ENCODE measurements around the gene MESD. TPM values are rescaled to one million over a fixed set of nuclear protein-coding genes. Genes with fewer than 3 reads are reported as not detected.

MESD gene
- total RNA-seq, 4 donors from 2014 or later = 14.1 to 17.4 (median 14.5) TPM

DNA sequence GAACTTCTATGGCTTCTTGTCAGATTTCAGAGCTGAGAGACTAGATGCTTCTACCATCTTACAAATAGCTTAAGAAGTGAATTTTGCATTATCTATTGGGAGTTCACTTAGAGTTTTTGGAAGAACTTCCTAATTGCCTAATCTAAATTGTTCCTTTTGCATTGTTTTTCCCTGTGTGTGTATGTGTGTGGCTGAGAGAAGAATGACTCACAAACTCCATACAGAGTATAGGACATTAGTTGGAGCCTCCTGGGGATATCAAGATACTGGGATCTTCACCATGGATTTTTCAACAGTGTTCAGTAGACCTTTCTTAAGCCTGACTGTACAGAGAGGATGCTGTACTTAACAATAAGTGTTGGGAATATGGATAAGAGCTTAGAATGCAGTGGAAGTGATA is 22.0 kb upstream of the MESD start:
- H3K9me3 ChIP-seq = no peaks in the 10 kb centered on the region
- peaks cover 19 to 45% (median 32%) of the 10 kb centered on the region in 4 donors for H3K4me1 ChIP-seq
- DNase-seq (ENCODE audit: extremely low spot score) = no peak

GRCh38 chr15:81010086-81010485 is 20.5 kb upstream of the MESD start:
- TF ChIP-seq CTCF (IDR thresholded peaks at IDR 0.05) (no peak), POLR2A (IDR thresholded peaks at IDR 0.05; ENCODE audit: low read depth) (no peak), EP300 (IDR thresholded peaks at IDR 0.05) (no peak), POLR2AphosphoS5 (IDR thresholded peaks at IDR 0.05) (no peak)
- no peak for DNase-seq (ENCODE audit: extremely low spot score)
- H3K4me1 ChIP-seq = peaks cover 20 to 45% (median 34%) of the 10 kb centered on the region in 4 donors
- H3K27me3 ChIP-seq = no peaks in the 10 kb centered on the region
- WGBS = 78% methylated on average over 4 of the region's 4 CpGs
- H3K27ac ChIP-seq (replicated peaks in 1 of 4) = no peak overlapping the region
- H3K9me3 ChIP-seq = no peaks in the 10 kb centered on the region
- intact Hi-C loops (cut with DNase I) = no loop called here
- H3K4me3 ChIP-seq = no peak overlapping the region
- H3K36me3 ChIP-seq = no peaks in the 10 kb centered on the region

More for the DNA sequence above, 22.0 kb upstream of the MESD start:
- intact Hi-C loops (cut with DNase I) = no loop called here
- H3K36me3 ChIP-seq = no peaks in the 10 kb centered on the region
- H3K4me3 ChIP-seq = no peak overlapping the region
- no peak overlapping the region for H3K27ac ChIP-seq (replicated peaks in 1 of 4)
- no peaks in the 10 kb centered on the region for H3K27me3 ChIP-seq
- TF ChIP-seq CTCF (IDR thresholded peaks at IDR 0.05) (no peak), POLR2A (IDR thresholded peaks at IDR 0.05; ENCODE audit: low read depth) (no peak)

DNA sequence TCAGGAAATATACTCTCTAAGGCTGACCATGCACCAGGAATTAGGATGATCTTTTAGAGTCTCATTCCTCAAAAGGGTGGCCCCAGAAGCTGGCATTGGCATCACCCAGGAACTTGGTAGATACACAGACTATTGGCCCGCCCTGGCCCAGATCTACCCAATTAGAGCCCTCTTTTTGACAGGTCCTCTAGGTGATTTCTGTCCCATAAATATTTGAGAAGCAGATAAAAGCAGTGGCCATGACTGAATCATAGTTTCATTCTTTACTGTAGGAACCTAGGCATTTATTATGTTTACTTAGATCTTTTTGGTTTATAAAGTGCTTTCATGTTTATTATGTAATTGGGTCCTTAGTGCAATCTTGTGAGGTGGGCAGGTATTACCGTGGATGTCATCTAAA is 18.7 kb upstream of the MESD start:
- H3K27me3 ChIP-seq = no peaks in the 10 kb centered on the region
- intact Hi-C loops (cut with DNase I) = no loop called here
- no peaks in the 10 kb centered on the region for H3K9me3 ChIP-seq
- 95% methylated on average over 2 of the region's 2 CpGs for WGBS
- no peak for DNase-seq (ENCODE audit: extremely low spot score)
- no peak overlapping the region for H3K4me3 ChIP-seq
- H3K27ac ChIP-seq (replicated peaks in 1 of 4) = no peak overlapping the region
- H3K4me1 ChIP-seq = peaks cover 27 to 40% (median 33%) of the 10 kb centered on the region in 4 donors
- peaks cover 0 to 4% (median under 1%) of the 10 kb centered on the region in 4 donors for H3K36me3 ChIP-seq
- TF ChIP-seq POLR2A (IDR thresholded peaks at IDR 0.05; ENCODE audit: low read depth) = no peak
- no peak for TF ChIP-seq CTCF (IDR thresholded peaks at IDR 0.05)
- no peak for TF ChIP-seq EP300 (IDR thresholded peaks at IDR 0.05)
- no peak for TF ChIP-seq POLR2AphosphoS5 (IDR thresholded peaks at IDR 0.05)

GRCh38 chr15:81007428-81008064 is 17.9 kb upstream of the MESD start:
- H3K4me1 ChIP-seq = peaks cover 19 to 47% (median 41%) of the 10 kb centered on the region in 4 donors
- no peak overlapping the region for H3K27ac ChIP-seq (replicated peaks in 1 of 4)
- peaks cover 5 to 11% (median 8%) of the 10 kb centered on the region in 4 donors for H3K36me3 ChIP-seq
- H3K27me3 ChIP-seq = no peaks in the 10 kb centered on the region
- 92% methylated on average over 6 of the region's 6 CpGs for WGBS
- DNase-seq (ENCODE audit: extremely low spot score) = no peak
- no peak overlapping the region for H3K4me3 ChIP-seq
- no peak for TF ChIP-seq EP300 (IDR thresholded peaks at IDR 0.05)
- TF ChIP-seq POLR2A (IDR thresholded peaks at IDR 0.05; ENCODE audit: low read depth) = no peak
- no peak for TF ChIP-seq POLR2AphosphoS5 (IDR thresholded peaks at IDR 0.05)
- TF ChIP-seq CTCF (IDR thresholded peaks at IDR 0.05) = no peak
- intact Hi-C loops (cut with DNase I) = no loop called here
- no peaks in the 10 kb centered on the region for H3K9me3 ChIP-seq

- H3K4me1 ChIP-seq = peaks cover 12 to 55% (median 47%) of the 10 kb centered on the region in 4 donors
- H3K27me3 ChIP-seq = no peaks in the 10 kb centered on the region
- intact Hi-C loops (cut with DNase I) = no loop called here
- DNase-seq (ENCODE audit: extremely low spot score) = no peak
- no peaks in the 10 kb centered on the region for H3K9me3 ChIP-seq
- TF ChIP-seq POLR2A (IDR thresholded peaks at IDR 0.05; ENCODE audit: low read depth) = no peak
- no peak for TF ChIP-seq POLR2AphosphoS5 (IDR thresholded peaks at IDR 0.05)
- TF ChIP-seq EP300 (IDR thresholded peaks at IDR 0.05) = no peak
- no peak for TF ChIP-seq CTCF (IDR thresholded peaks at IDR 0.05)
- peaks cover 5 to 14% (median 10%) of the 10 kb centered on the region in 4 donors for H3K36me3 ChIP-seq
- peak overlapping the region in 2 of 4 donors; percentile 2 to 13 for H3K27ac ChIP-seq (replicated peaks in 1 of 4)
- WGBS = 90% methylated on average over 1 of the region's 1 CpG
- no peak overlapping the region for H3K4me3 ChIP-seq
Measured at GRCh38 chr15:81006124-81006523, 16.5 kb upstream of the MESD start.

Data from esophagus muscularis mucosa (tissue), 4 donors.